Heart right ventricle (tissue), 16 donors: ENCODE measurements around the gene SLC16A1. TPM values are rescaled to one million over a fixed set of nuclear protein-coding genes. Genes with fewer than 3 reads are reported as not detected.
"Not testable (repeated sequence)": the region's sequence is repeated elsewhere in the genome, so short reads cannot be mapped to it uniquely, and the experiment has no call there.

Source experiments
- ATAC-seq, 8 donors: fragments of 200-7000 bp; cut with Tn5 transposase; one replicate each; pipeline ENCODE4 v1.9.1; 2020; ENCODE audit warnings: mild to moderate bottlenecking in 8 of 8, moderate library complexity in 8 of 8, moderate number of reproducible peaks in 1 of 8
- DNase-seq, 2 donors: peaks; one replicate each; pipeline ENCODE4 v3.0.0-alpha.2; 2020
- H3K27ac ChIP-seq, 10 donors: fragments of 200-600 bp; sonication (generic) in 2 of 10; one replicate each; pipeline versions ENCODE4 v1.5.0 to v1.8.0; 2020 to 2022; ENCODE audit warnings: mild to moderate bottlenecking in 3 of 10
- H3K27me3 ChIP-seq, 7 donors: fragments of 200-600 bp; one replicate each; pipeline ENCODE4 v1.8.0; 2021 to 2022; ENCODE audit warnings: mild to moderate bottlenecking in 2 of 7
- H3K36me3 ChIP-seq, 9 donors: fragments of 200-600 bp; sonication (generic) in 1 of 9; one replicate each; pipeline versions ENCODE4 v1.5.0 to v1.8.0; 2020 to 2022; ENCODE audit warnings: mild to moderate bottlenecking in 2 of 9
- H3K4me1 ChIP-seq, 9 donors: fragments of 200-600 bp; sonication (generic) in 1 of 9; one replicate each; pipeline versions ENCODE4 v1.5.0 to v1.8.0; 2020 to 2022; ENCODE audit warnings: mild to moderate bottlenecking in 4 of 9
- H3K4me3 ChIP-seq, 10 donors: fragments of 200-600 bp; sonication (generic) in 2 of 10; one replicate each; pipeline versions ENCODE4 v1.5.0 to v1.8.0; 2020 to 2022; ENCODE audit warnings: mild to moderate bottlenecking in 7 of 10, moderate library complexity in 2 of 10
- H3K9me3 ChIP-seq, 11 donors: fragments of 200-600 bp in 10 of 11; sonication (generic) in 2 of 11; one replicate each; pipeline versions ENCODE4 v1.5.0 to v1.8.0; 2013 to 2022; ENCODE audit warnings: mild to moderate bottlenecking in 2 of 11, control low read depth in 1 of 11, moderate library complexity in 1 of 11
- WGBS, 2 donors: extraction: QIAGEN DNeasy Blood & Tissue Kit; methylation state at CpG; one replicate each; pipeline ENCODE4 v1.1.7; 2013; ENCODE audit warnings: inconsistent platforms in 1 of 2; 5-methylcytosine and 5-hydroxymethylcytosine counted together
- intact Hi-C, 10 donors: fragments of 100-400 bp; cut with DNase I; formaldehyde crosslinking; loops; one replicate each; pipeline versions ENCODE4 v1.11.1 to v1.14.2; 2022
- polyA plus RNA-seq, 2 donors: library from polyadenylated mRNA; stranded (reverse); fragments of 200-250 nt; gene quantifications; one replicate each; pipeline ENCODE4 v1.2.3, GENCODE V29; 2013
- total RNA-seq, 10 donors: library from RNA; stranded (reverse); fragmentation: NEBNext Ultra II Directional in 3 of 10; extraction: Animal tissue kit (Norgen Biotek cat#: 25700) in 3 of 10; gene quantifications; one replicate each; pipeline versions ENCODE4 v1.2.1 to v1.2.4, GENCODE V29; 2021 to 2023
- TF ChIP-seq, protein P1 (sequence below), 9 donors: fragments of 200-600 bp; sonication (generic) in 2 of 9; IDR thresholded peaks; one replicate each; pipeline versions ENCODE4 v1.5.0 to v1.8.0; 2021 to 2022; ENCODE audit warnings: antibody characterized with exemption in 9 of 9, mild to moderate bottlenecking in 5 of 9, moderate library complexity in 1 of 9
- donor health status: Arrhythmogenic right ventricular cardiomyopathy.
- donor health status: ischemic (EF 13 %, LVEDD 7.1; RV severe dilation, severe dysfunction).
- donor health status: healthy with polysubstance abuse.
- donor health status: DM: no; HTN: yes; CAD: no.
- donor health status: DM: no; HTN: no; CAD: no.
- donor health status: ischemic (EF 25% LVEDD 6.9; RV normal size, moderate dysfunction).
- donor health status: ischemic (EF 25% LVEDD 5.7; RV mildly dilated, moderate dysfunction).
- donor health status: healthy.
- donor health status: DM: yes; HTN: yes; CAD: no.
- donor health status: Ischemic cardiomyopathy.
- donor health status: ischemic (EF 35%, LVEDD 5.7; RV mildly dilated, moderate dysfunction).
- donor health status: nonischemic (EF 11% LVEDD 7.7; RV severe dilation, severe dysfunction).
- donor health status: DM: yes; HTN: yes; CAD: no.
- donor health status: PGD.
- donor health status: ischemic (EF 29% LVEDD 5.4; RV normal size, mild dysfunction).
- donor health status: nonischemic (EF 23%, LVEDD 6.1; RV moderate dilation, normal function).

The SLC16A1 gene
- total and polyA plus RNA-seq, 12 donors = 43.9 to 193 (median 148) TPM

DNA sequence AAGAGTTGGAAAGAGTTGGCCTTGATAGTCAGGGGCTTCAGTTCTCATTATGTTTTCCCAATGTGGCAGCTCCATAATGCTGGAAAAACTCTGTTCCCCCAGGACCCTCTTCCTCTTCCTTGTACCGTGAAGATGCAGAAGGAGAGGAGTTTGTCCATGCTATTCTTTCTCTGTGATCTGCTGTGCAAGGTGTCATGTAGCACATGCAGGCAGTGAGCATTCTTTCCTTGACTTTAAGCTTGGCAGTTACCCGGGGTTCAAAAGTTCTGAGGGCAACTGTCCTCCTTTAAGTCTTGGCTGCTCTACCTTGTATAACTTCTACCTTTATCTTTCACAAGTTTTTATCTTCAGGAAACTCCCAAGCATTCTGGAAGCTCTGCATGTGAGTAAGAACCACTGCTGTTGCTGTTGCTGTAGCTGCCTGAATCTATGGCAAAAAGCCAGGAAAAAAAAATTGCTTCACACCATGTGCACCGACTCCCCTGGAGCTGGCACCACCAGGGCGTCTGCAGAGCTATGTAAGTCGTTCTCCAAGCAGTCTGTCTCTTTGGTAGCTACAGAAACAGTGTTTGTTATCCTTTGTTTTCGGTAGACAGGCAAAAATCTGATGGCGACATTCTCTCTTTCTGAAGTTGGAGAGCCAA, 42.7 kb upstream of the SLC16A1 start:
- intact Hi-C loops = loop anchor here in 2 of 10 donors (5.0 kb wide), 1 partner anchor 41 kb away; the partner anchor contains the start of gene SLC16A1 (in 2 of the 2)
- peak; percentile 69 to 88 (median 83) for ATAC-seq
- peaks cover 0 to 34% (median 0%) of the 10 kb centered on the region in 9 donors for H3K36me3 ChIP-seq
- H3K4me3 ChIP-seq = no peak overlapping the region
- peak overlapping the region; percentile 47 to 93 (median 80) for H3K27ac ChIP-seq
- 24 to 25% methylated on average over 7 of the region's 7 CpGs for WGBS, 2 donors
- H3K27me3 ChIP-seq = no peaks in the 10 kb centered on the region
- DNase-seq = peak; percentile 51 to 52
- H3K4me1 ChIP-seq = peaks cover 6 to 53% (median 16%) of the 10 kb centered on the region in 9 donors
- TF ChIP-seq, protein P1, sequence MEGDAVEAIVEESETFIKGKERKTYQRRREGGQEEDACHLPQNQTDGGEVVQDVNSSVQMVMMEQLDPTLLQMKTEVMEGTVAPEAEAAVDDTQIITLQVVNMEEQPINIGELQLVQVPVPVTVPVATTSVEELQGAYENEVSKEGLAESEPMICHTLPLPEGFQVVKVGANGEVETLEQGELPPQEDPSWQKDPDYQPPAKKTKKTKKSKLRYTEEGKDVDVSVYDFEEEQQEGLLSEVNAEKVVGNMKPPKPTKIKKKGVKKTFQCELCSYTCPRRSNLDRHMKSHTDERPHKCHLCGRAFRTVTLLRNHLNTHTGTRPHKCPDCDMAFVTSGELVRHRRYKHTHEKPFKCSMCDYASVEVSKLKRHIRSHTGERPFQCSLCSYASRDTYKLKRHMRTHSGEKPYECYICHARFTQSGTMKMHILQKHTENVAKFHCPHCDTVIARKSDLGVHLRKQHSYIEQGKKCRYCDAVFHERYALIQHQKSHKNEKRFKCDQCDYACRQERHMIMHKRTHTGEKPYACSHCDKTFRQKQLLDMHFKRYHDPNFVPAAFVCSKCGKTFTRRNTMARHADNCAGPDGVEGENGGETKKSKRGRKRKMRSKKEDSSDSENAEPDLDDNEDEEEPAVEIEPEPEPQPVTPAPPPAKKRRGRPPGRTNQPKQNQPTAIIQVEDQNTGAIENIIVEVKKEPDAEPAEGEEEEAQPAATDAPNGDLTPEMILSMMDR (IDR thresholded peaks at IDR 0.05) = no peak
- H3K9me3 ChIP-seq = no peaks in the 10 kb centered on the region

DNA sequence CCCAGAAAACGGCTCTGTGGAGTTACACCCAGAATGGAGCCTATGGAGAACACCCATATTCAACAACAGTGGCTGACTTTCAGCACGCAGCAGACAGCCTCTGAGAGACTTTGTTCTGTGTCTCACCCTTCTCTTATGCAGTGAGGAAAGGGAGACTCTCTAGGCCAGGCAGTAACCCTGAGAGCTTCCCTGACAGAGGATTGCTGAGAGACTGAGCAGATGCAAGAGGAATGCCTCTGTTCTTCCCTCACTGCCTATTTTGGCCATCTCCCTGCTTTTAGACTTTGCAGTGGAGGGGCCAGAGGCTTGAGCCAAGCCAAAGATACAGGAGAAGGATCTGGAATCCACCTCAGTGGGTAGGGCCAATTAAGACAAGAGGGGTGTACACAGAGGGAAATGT, 41.8 kb upstream of the SLC16A1 start:
- WGBS, 2 donors = 50 to 60% methylated on average over 2 of the region's 2 CpGs
- DNase-seq (peak in 1 of 2 donors; percentile 38), ATAC-seq (peak; percentile 58 to 87 (median 80))

DNA sequence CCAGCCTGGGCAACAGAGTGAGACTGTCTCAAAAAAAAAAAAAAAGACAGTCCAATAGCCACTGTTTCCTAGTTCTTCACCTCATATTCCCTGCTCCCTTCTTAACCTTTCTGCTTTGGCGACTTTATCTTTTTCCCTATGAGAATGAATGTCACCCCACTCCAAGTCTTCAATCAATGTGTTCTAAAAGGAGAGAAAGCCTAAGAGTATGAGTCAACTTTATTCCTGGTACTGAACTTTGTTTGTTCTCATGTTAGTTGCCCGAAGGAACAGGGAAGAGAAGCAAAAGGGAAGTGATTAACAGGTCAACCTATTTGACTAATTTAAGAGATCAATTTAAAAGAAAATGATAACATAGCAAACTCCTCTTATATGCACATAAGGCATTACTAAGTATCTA, 39.9 kb upstream of the SLC16A1 start:
- WGBS, 2 donors = 36 to 60% methylated on average over 2 of the region's 2 CpGs
- Histone ChIP-seq H3K4me1 (peaks cover 8 to 78% (median 24%) of the 10 kb centered on the region in 9 donors), H3K36me3 (peaks cover 0 to 25% (median 0%) of the 10 kb centered on the region in 9 donors), H3K4me3 (no peak overlapping the region), H3K27ac (peak overlapping the region; percentile 53 to 93 (median 80)), H3K9me3 (no peaks in the 10 kb centered on the region), H3K27me3 (no peaks in the 10 kb centered on the region)
- intact Hi-C loops = loop anchor here in 2 of 10 donors (5.0 kb wide), 1 partner anchor 39 kb away; the partner anchor contains the start of gene SLC16A1 (in 2 of the 2)
- ATAC-seq (peak in 6 of 8 donors; percentile 35 to 68 (median 50)), DNase-seq (no peak)
- TF ChIP-seq, protein P1 (IDR thresholded peaks at IDR 0.05) = no peak

More for the DNA sequence above, 41.8 kb upstream of the SLC16A1 start:
- Histone ChIP-seq H3K4me1 (peaks cover 6 to 60% (median 16%) of the 10 kb centered on the region in 9 donors), H3K27ac (peak overlapping the region; percentile 47 to 93 (median 80)), H3K27me3 (no peaks in the 10 kb centered on the region), H3K36me3 (peaks cover 0 to 25% (median 0%) of the 10 kb centered on the region in 9 donors), H3K4me3 (no peak overlapping the region), H3K9me3 (no peaks in the 10 kb centered on the region)
- TF ChIP-seq, protein P1 (IDR thresholded peaks at IDR 0.05) = no peak
- intact Hi-C loops = loop anchor here in 2 of 10 donors (5.0 kb wide), 1 partner anchor 40 kb away; the partner anchor contains the start of gene SLC16A1 (in 2 of the 2)

DNA sequence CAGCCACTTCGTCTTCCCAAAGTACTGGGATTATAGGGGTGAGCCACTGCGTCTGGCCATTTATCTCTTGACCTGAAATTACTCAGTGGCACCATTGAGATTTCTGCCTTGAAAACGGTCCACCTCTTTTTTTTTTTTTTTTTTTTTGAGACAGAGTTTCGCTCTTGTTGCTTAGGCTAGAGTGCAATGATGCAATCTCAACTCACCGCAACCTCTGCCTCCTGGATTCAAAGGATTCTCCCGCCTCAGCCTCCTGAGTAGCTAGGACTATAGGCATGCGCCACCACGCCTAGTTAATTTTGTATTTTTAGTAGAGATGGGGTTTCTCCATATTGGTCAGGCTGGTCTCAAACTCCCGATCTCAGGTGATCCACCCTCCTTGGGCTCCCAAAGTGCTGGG, 39.0 kb upstream of the SLC16A1 start:
- Histone ChIP-seq H3K4me1 (peaks cover 8 to 74% (median 24%) of the 10 kb centered on the region in 9 donors), H3K36me3 (peaks cover 0 to 25% (median 0%) of the 10 kb centered on the region in 9 donors), H3K27ac (peak overlapping the region; percentile 36 to 93 (median 80))
- not testable (repeated sequence) for H3K9me3 ChIP-seq, ATAC-seq, H3K4me3 ChIP-seq, H3K27me3 ChIP-seq, DNase-seq
- 86 to 90% methylated on average over 9 of the region's 9 CpGs for WGBS, 2 donors
- intact Hi-C loops = loop anchor here in 2 of 10 donors (5.0 kb wide), 1 partner anchor 38 kb away; the partner anchor contains the start of gene SLC16A1 (in 2 of the 2)
